CD1c-positive myeloid dendritic cell (primary cell): ENCODE results near the gene ZNF80.

Experiments
- DNase-seq: peaks from one replicate; pipeline ENCODE4 v3.0.0-alpha.2; 2016; ENCODE audit errors: extremely low spot score

Gene ZNF80

DNA sequence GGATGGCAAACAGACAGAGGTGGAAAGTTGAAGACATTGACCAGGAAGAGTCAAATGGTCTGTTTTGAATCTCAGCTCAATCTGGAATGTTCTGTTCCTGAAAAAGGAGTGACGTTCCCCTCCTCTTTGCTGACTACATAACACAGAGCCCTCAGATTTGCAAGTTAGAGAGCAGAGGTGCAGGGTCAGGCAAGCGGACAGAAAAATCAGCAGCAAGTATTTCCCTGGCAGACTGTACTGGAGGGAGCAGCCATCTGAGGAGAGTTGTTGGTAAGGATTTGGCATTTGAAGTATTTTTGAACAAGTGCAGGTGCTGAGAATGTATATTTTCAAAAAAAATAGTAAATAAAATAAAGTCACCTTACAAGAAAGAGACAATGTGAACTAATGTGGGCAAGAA, 17.6 kb downstream of the ZNF80 start:
- no peak for DNase-seq

- no peak for DNase-seq
Observed at GRCh38 chr3:114218578-114219185, 18.7 kb downstream of the ZNF80 start.

GRCh38 chr3:114218006-114218405, 19.4 kb downstream of the ZNF80 start:
- no peak for DNase-seq

DNA sequence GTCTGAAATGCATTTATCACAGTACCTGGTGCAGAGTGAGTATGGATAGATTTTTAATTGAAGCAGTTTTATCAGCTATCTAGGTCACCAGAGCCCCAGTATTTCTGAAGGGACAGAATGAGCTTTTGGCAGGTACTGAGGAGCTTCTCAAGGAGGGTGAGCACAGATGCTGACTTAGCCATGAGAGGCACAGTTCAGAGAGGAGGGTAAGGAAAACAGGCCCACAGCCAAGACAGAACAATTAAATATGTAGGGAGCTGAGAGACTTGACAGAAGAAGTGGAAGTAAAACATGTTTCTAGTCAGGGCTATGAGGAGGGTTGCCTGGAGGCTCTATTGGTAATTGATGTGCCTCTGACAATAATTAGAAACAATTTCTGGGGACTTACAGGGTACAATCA, 20.1 kb downstream of the ZNF80 start:
- no peak for DNase-seq

DNA sequence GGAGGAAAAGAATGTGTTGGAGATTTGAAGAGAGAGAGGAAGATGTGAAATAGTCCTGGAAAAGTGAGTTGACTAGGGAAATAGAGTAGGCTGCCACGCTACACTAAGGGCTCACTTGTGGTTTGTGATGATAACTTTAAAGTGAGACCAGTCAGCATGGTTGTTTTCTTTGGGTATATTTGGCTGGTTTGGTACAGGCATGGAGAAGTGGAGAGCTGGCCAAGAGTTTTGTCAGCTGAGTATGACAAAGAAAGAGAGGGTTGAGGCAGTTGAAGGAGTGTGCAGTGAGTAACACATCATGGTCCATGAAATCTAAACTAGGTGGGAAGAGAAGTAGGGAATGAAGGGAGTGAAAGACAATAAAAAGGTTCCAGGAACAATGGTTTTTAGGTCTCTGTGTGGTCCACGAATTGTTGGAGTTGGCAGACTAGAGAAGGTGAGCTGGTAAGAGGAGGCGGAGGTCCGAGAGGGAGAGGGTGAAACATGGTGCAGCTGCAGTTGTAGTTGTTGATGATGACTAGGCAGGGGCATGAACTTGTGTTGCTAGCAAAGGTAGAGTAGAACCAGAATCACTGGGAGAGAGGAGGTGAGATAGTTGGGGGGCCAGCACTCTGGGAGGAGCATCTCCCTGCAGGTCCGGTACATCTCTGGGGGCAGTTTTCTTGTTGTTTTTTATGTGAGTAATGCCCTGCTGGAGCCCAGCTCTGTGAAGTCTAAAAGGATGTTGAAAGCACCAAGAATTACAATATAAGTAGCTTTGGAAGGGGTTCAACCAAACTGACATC, 21.0 kb downstream of the ZNF80 start:
- DNase-seq: no peak

DNA sequence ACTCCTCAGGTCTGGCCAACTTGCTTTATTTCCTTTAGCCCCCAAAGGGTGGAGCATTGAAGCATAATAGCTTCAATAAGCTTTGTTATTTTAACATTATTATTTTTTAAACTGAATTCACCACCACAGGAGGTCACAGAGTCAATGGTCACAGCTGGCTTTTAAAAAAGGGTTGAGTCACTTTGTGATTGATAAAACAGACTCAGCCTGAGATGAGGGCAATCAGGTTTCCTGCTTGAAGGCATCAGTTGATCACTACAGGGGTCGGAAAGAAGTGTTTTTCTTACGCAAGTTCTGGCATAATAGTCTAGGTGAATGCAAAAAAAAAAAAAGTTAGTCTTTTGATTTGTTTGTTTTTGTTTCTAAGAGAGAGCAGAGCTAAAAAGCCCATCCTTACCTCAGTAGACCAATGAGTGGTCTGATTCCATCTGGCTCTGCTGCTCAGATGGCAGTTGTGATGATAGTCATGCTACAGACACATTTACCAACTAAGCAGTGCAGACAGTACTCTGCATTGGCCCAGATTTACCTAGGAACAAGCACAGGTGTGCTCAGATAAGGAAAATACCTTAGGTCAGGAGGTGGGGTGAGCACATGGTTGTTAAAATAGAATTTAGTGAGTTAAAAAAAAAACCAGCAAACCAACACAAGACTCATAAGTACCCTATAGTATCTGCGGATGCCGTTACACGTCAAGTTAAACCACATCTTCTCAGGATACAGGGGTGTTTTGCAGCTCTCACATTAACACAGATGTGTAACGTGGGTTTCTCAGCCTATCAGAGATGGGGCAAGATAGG, 22.6 kb downstream of the ZNF80 start:
- peak; percentile 41 for DNase-seq

- DNase-seq: peak; percentile 41
Observed at GRCh38 chr3:114213627-114214541, 23.5 kb downstream of the ZNF80 start.

- no peak for DNase-seq
Observed at GRCh38 chr3:114213292-114213626, 24.1 kb downstream of the ZNF80 start.

DNA sequence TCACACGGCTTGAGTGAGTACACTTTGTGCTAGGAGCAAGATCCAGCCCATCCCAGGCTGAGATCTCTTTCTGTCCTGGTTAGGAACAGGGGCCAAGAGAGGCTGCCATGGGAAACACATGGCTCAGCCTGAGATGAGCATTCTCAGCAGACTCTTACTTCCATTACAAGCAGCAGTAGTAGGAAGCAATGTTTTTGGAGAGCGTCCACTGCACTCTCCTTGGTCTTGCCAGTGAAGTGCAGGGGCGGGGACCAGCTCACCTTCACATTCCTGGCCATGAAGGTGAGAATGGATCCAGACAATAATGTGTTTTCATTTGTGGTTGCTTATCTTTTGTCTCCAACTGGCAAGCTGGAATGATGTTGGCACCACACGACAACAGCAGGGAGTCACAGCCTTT, 24.7 kb downstream of the ZNF80 start:
- DNase-seq: no peak

GRCh38 chr3:114207768-114208167, 29.6 kb downstream of the ZNF80 start:
- DNase-seq: no peak

DNA sequence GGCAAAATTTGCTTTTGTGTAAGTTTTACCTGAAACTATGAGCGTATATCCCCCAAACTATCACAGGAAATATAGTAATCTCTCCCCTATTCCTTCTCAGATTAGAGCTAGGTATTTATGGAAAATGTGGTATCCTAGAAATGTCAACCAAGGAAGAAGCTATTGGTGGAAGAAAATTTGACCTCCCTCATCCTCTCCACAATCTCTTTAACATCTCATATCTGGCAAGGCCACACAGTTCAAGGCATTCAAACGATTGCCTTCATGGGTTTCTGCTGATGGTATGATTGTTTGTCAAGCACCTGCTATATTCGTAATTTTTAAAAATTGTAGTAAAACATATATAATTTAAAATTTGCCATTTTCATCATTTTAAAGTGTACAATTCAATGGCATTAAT, 31.0 kb downstream of the ZNF80 start:
- DNase-seq: no peak

GRCh38 chr3:114205541-114205940, 31.8 kb downstream of the ZNF80 start:
- no peak for DNase-seq

DNA sequence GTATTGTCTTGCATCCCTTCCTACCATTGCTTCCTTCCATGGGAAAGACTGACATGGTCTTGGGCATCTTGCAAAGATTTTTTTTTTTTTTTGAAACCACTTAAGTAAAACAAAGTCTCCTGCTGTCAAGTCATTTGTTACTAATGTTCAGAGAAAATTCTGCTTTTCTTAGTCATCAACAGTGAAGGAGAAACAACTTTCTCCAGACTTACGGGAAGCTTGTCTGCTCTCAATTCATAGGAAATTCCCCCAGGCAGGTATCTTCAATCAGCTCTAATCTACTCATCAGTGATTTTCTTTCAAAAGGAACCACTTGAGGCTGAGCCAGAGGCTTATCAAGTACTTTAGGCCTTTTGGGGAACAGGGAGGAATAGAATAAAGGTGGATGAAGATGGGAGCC, 42.6 kb downstream of the ZNF80 start:
- DNase-seq: no peak

GRCh38 chr3:114192136-114192535, 45.2 kb downstream of the ZNF80 start:
- no peak for DNase-seq

- DNase-seq: no peak
Observed at GRCh38 chr3:114186501-114186900, 50.9 kb downstream of the ZNF80 start.
